GM23338 (cell line): Measurements from ENCODE around the gene UQCC2.

Experiments used
- CREB1 ChIP-seq: fragments of 250-450 bp; sonication (Bioruptor Pico); IDR thresholded peaks from 2 replicates; pipeline ENCODE4 v1.5.0; 2020; ENCODE audit warnings: low read depth, mild to moderate bottlenecking, moderate library complexity
- EZH2 ChIP-seq: fragments of 200-600 bp; sonication (generic); IDR thresholded peaks from one replicate; pipeline ENCODE4 v1.8.0; 2017; ENCODE audit warnings: antibody characterized with exemption, mild to moderate bottlenecking, low read depth; ENCODE audit not compliant: unreplicated experiment
- EZH2phosphoT487 ChIP-seq: fragments of 200-600 bp; sonication (generic); IDR thresholded peaks from one replicate; pipeline ENCODE4 v1.8.1; 2018; ENCODE audit warnings: antibody characterized with exemption; ENCODE audit not compliant: unreplicated experiment
- JUNB ChIP-seq: IDR thresholded peaks from one replicate; pipeline ENCODE4 v1.6.1; 2016; ENCODE audit warnings: antibody characterized with exemption; ENCODE audit not compliant: unreplicated experiment
- NANOG ChIP-seq: IDR thresholded peaks from 2 replicates; pipeline ENCODE4 v1.6.1; 2016; ENCODE audit warnings: antibody characterized with exemption, borderline replicate concordance
- POLR2AphosphoS5 ChIP-seq: IDR thresholded peaks from 2 replicates; pipeline ENCODE4 v1.6.1; 2016; ENCODE audit warnings: antibody characterized with exemption, low read depth
- REST ChIP-seq: IDR thresholded peaks from one replicate; pipeline ENCODE4 v1.6.1; 2018; ENCODE audit warnings: antibody characterized with exemption; ENCODE audit not compliant: unreplicated experiment
- STAT1 ChIP-seq: IDR thresholded peaks from one replicate; pipeline ENCODE4 v1.6.1; 2016; ENCODE audit warnings: antibody characterized with exemption; ENCODE audit not compliant: unreplicated experiment
- ZNF114 ChIP-seq: fragments of 250-450 bp; sonication (Bioruptor Pico); IDR thresholded peaks from 2 replicates; pipeline ENCODE4 v1.5.0; 2020; ENCODE audit warnings: mild to moderate bottlenecking, moderate library complexity
- ZNF331 ChIP-seq: fragments of 250-450 bp; sonication (Bioruptor Pico); IDR thresholded peaks from 2 replicates; pipeline ENCODE4 v1.5.0; 2020; ENCODE audit warnings: low read depth, mild to moderate bottlenecking, moderate library complexity
- TF ChIP-seq, protein P1 (sequence below), 2 experiments: fragments of 200-600 bp in 1 of 2; sonication (generic) in 1 of 2; conservative IDR thresholded peaks; 2 replicates each; pipeline versions ENCODE4 v1.5.1 to v1.6.1; 2016 to 2017; ENCODE audit warnings: antibody characterized with exemption in 2 of 2, low read depth in 2 of 2, mild to moderate bottlenecking in 2 of 2, moderate library complexity in 1 of 2
- TF ChIP-seq, protein P2 (sequence below): IDR thresholded peaks from 2 replicates; pipeline ENCODE4 v1.6.1; 2016; ENCODE audit warnings: antibody characterized with exemption

DNA sequence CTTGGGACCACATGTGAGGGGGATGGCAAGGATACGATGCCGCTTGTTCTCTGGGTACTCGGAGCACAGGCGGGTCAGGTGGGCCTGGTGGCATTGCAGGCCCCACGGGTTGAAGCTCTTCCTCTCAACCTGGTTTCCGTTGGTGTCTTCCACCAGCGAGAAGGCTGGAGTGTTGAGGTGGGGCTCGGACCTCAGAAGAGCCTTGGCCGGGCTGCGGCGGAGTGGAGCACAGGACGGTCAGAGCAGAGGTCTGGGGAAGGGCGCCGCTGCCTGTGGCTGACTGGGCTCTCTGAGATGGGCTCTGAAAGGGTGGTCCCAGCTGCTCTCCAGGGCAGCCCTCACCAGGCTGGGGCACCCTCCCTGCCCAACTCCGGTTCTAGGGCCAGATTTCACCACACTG, 15.2 kb upstream of the UQCC2 start:
- TF ChIP-seq, protein P1, sequence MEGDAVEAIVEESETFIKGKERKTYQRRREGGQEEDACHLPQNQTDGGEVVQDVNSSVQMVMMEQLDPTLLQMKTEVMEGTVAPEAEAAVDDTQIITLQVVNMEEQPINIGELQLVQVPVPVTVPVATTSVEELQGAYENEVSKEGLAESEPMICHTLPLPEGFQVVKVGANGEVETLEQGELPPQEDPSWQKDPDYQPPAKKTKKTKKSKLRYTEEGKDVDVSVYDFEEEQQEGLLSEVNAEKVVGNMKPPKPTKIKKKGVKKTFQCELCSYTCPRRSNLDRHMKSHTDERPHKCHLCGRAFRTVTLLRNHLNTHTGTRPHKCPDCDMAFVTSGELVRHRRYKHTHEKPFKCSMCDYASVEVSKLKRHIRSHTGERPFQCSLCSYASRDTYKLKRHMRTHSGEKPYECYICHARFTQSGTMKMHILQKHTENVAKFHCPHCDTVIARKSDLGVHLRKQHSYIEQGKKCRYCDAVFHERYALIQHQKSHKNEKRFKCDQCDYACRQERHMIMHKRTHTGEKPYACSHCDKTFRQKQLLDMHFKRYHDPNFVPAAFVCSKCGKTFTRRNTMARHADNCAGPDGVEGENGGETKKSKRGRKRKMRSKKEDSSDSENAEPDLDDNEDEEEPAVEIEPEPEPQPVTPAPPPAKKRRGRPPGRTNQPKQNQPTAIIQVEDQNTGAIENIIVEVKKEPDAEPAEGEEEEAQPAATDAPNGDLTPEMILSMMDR (conservative IDR thresholded peaks at IDR 0.05; ENCODE audit: low read depth in 2 of 2): no peak
- TF ChIP-seq EZH2 (no peak), REST (no peak), POLR2AphosphoS5 (no peak), JUNB (no peak), EZH2phosphoT487 (no peak), CREB1 (no peak), STAT1 (no peak), NANOG (no peak), ZNF114 (CRISPR knock-in tag) (no peak), ZNF331 (CRISPR knock-in tag) (no peak)
- TF ChIP-seq, protein P2, sequence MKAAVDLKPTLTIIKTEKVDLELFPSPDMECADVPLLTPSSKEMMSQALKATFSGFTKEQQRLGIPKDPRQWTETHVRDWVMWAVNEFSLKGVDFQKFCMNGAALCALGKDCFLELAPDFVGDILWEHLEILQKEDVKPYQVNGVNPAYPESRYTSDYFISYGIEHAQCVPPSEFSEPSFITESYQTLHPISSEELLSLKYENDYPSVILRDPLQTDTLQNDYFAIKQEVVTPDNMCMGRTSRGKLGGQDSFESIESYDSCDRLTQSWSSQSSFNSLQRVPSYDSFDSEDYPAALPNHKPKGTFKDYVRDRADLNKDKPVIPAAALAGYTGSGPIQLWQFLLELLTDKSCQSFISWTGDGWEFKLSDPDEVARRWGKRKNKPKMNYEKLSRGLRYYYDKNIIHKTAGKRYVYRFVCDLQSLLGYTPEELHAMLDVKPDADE: no peak
